OCI-LY1 (cell line): ENCODE results near the gene PTPRN2.
"Not testable (repeated sequence)": the region's sequence is repeated elsewhere in the genome, so short reads cannot be mapped to it uniquely, and the experiment has no call there.

Experiments
- H2AFZ ChIP-seq: fragments of 200-600 bp; sonication (generic), shearing (Covaris generic); 2 replicates; pipeline ENCODE4 v1.6.0; 2014; ENCODE audit warnings: antibody characterized with exemption, mild to moderate bottlenecking, low read length
- H3F3A ChIP-seq: fragments of 200-600 bp; sonication (generic), shearing (Covaris generic); 2 replicates; pipeline ENCODE4 v1.6.0; 2014; ENCODE audit warnings: mild to moderate bottlenecking, antibody characterized with exemption, low read length, moderate library complexity; ENCODE audit not compliant: insufficient read depth
- H3K27ac ChIP-seq: fragments of 200-600 bp; sonication (generic); 2 replicates; pipeline ENCODE4 v1.5.1; 2014; ENCODE audit warnings: low read length, mixed run types, mild to moderate bottlenecking, low read depth; ENCODE audit not compliant: poor library complexity, severe bottlenecking
- H3K27me3 ChIP-seq: fragments of 200-600 bp; sonication (generic); 2 replicates; pipeline ENCODE4 v1.6.0; 2014; ENCODE audit warnings: antibody characterized with exemption, mild to moderate bottlenecking, low read length, moderate library complexity; ENCODE audit not compliant: insufficient read depth
- H3K36me3 ChIP-seq: fragments of 200-600 bp; sonication (generic); 2 replicates; pipeline ENCODE4 v1.6.1; 2014; ENCODE audit warnings: mild to moderate bottlenecking, antibody characterized with exemption, low read length, moderate library complexity, mixed read lengths; ENCODE audit not compliant: insufficient read depth
- H3K4me1 ChIP-seq: fragments of 200-600 bp; sonication (generic); 2 replicates; pipeline ENCODE4 v1.5.1; 2014; ENCODE audit warnings: mild to moderate bottlenecking, low read length, moderate library complexity; ENCODE audit not compliant: insufficient read depth, severe bottlenecking
- H3K4me2 ChIP-seq: fragments of 200-600 bp; sonication (generic), shearing (Covaris generic); 2 replicates; pipeline ENCODE4 v1.6.1; 2014; ENCODE audit warnings: low read length
- H3K4me3 ChIP-seq: fragments of 200-600 bp; sonication (generic); 2 replicates; pipeline ENCODE4 v1.5.1; 2014; ENCODE audit warnings: low read length, low read depth, mild to moderate bottlenecking, mixed read lengths; ENCODE audit not compliant: poor library complexity, severe bottlenecking
- H3K79me2 ChIP-seq: fragments of 200-600 bp; shearing (Covaris generic); 2 replicates; pipeline ENCODE4 v1.6.1; 2016; ENCODE audit warnings: mixed run types, low read length, mixed read lengths; ENCODE audit not compliant: insufficient read depth
- H3K9ac ChIP-seq: fragments of 200-600 bp; sonication (generic), shearing (Covaris generic); 2 replicates; pipeline ENCODE4 v1.6.1; 2014; ENCODE audit warnings: mild to moderate bottlenecking, low read length, mixed read lengths
- H3K9me2 ChIP-seq: fragments of 200-600 bp; sonication (generic), shearing (Covaris generic); 2 replicates; pipeline ENCODE4 v1.6.1; 2014; ENCODE audit warnings: low read depth, mild to moderate bottlenecking, low read length, mixed read lengths
- H3K9me3 ChIP-seq: fragments of 200-600 bp; shearing (Covaris generic); 2 replicates; pipeline ENCODE4 v1.6.1; 2014; ENCODE audit warnings: low read length, mixed read lengths
- H4K20me1 ChIP-seq: fragments of 200-600 bp; sonication (generic), shearing (Covaris generic); 2 replicates; pipeline ENCODE4 v1.6.0; 2016; ENCODE audit warnings: mild to moderate bottlenecking, low read length; ENCODE audit not compliant: insufficient read depth
- CTCF ChIP-seq: fragments of 200-600 bp; sonication (generic), shearing (Covaris generic); IDR thresholded peaks from 2 replicates; pipeline ENCODE4 v1.5.1; 2017; ENCODE audit warnings: mild to moderate bottlenecking, antibody characterized with exemption, low read length, moderate library complexity, mixed read lengths
- EZH2 ChIP-seq: fragments of 200-600 bp; sonication (generic), shearing (Covaris generic); IDR thresholded peaks from 2 replicates; pipeline ENCODE4 v1.8.0; 2017; ENCODE audit warnings: borderline replicate concordance, mixed run types, mild to moderate bottlenecking, antibody characterized with exemption, low read length, moderate library complexity, mixed read lengths

The PTPRN2 gene

GRCh38 chr7:158587162-158588084, at the start of gene PTPRN2:
PTPRN2 (minus strand) TSS chr7:158587823.
- Histone ChIP-seq H3K27me3 (no peaks in the 10 kb centered on the region), H3K9ac (no peak within 1 kb of the TSS), H3K27ac (no peak within 1 kb of the TSS), H3K4me2 (no peak within 1 kb of the TSS), H3K36me3 (no peaks in the 10 kb centered on the region), H3K9me3 (no peaks in the 10 kb centered on the region), H2AFZ (no peak within 1 kb of the TSS), H3K4me3 (no peak within 1 kb of the TSS), H4K20me1 (no peaks in the 10 kb centered on the region), H3K4me1 (no peaks in the 10 kb centered on the region), H3K79me2 (no peaks in the 10 kb centered on the region), H3K9me2 (no peaks in the 10 kb centered on the region), H3F3A (no peaks in the 10 kb centered on the region)
- no peak for TF ChIP-seq EZH2
- no peak for TF ChIP-seq CTCF

GRCh38 chr7:158633055-158633956, 45.7 kb upstream of the PTPRN2 start:
- Histone ChIP-seq H3K36me3 (peaks cover 66% of the 10 kb centered on the region), H3K27me3 (no peaks in the 10 kb centered on the region), H3K9me3 (no peaks in the 10 kb centered on the region), H2AFZ (no peak overlapping the region), H4K20me1 (no peaks in the 10 kb centered on the region), H3K79me2 (no peaks in the 10 kb centered on the region), H3K9me2 (no peaks in the 10 kb centered on the region), H3K4me3 (no peak overlapping the region), H3K4me1 (peaks cover 18% of the 10 kb centered on the region), H3F3A (no peaks in the 10 kb centered on the region), H3K4me2 (no peak overlapping the region; the same call in 1 of the 2 replicates), H3K27ac (peak overlapping the region; percentile 72), H3K9ac (peak overlapping the region; percentile 20; the same call in 1 of the 2 replicates)
- TF ChIP-seq EZH2, result no peak
- TF ChIP-seq CTCF, result no peak

GRCh38 chr7:158631574-158632195, 44.1 kb upstream of the PTPRN2 start:
- Histone ChIP-seq H3K9ac (no peak overlapping the region), H3K4me1 (peaks cover 18% of the 10 kb centered on the region), H3K9me3 (no peaks in the 10 kb centered on the region), H3K27ac (no peak overlapping the region), H4K20me1 (no peaks in the 10 kb centered on the region), H3K27me3 (no peaks in the 10 kb centered on the region), H3K9me2 (no peaks in the 10 kb centered on the region), H3K36me3 (peaks cover 63% of the 10 kb centered on the region), H3F3A (no peaks in the 10 kb centered on the region), H3K4me3 (no peak overlapping the region), H3K4me2 (no peak overlapping the region), H3K79me2 (no peaks in the 10 kb centered on the region), H2AFZ (no peak overlapping the region)
- TF ChIP-seq EZH2 (no peak), CTCF (no peak)

GRCh38 chr7:158626289-158626688, 38.7 kb upstream of the PTPRN2 start:
- not testable (repeated sequence) for H3K4me3 ChIP-seq, H4K20me1 ChIP-seq, H3K27me3 ChIP-seq, H3F3A ChIP-seq, H3K4me2 ChIP-seq, H3K9me3 ChIP-seq, H3K9me2 ChIP-seq, H3K79me2 ChIP-seq, H3K27ac ChIP-seq, H3K9ac ChIP-seq, H3K4me1 ChIP-seq, H2AFZ ChIP-seq
- peaks cover 60% of the 10 kb centered on the region for H3K36me3 ChIP-seq
